Superior temporal gyrus (tissue), 1 donor: ENCODE measurements around the gene TCEANC2.

ENCODE experiments used
- DNase-seq: peaks from one replicate; pipeline ENCODE4 v3.0.0-alpha.2; 2016; ENCODE audit errors: extremely low spot score

The TCEANC2 gene

GRCh38 chr1:54136269-54136896 is 83.0 kb downstream of the TCEANC2 start:
- no peak for DNase-seq

DNA sequence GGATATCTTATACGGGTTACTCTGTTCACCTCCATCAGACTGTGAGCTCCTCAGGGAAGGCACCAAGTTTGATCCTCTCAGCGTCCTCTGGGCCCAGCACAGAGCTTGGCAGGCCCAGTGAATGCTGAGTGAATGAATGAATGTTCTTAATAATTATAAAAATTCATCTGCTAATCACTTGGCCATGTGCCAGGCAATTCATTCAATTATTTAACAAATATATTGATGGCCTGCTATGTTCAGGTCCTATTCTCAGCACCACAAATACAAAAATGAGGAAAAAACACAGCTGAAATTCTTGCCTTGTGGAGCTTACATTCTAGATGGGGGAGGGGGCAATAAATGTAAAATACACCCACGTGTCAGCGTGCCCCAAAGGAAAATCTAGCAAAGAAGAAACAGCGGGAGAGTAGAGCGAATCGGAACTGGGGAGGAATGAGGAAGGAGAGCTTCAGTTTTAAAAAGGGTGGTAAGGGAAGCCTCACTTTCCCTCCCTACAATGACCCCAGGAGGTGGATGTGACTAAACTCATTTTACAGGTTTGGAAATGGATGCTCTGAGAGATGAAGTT is 83.6 kb downstream of the TCEANC2 start:
- DNase-seq = no peak

- DNase-seq = no peak
Measured at GRCh38 chr1:54137534-54138061, 84.2 kb downstream of the TCEANC2 start.

GRCh38 chr1:54138994-54139393 is 85.6 kb downstream of the TCEANC2 start:
- no peak for DNase-seq

DNA sequence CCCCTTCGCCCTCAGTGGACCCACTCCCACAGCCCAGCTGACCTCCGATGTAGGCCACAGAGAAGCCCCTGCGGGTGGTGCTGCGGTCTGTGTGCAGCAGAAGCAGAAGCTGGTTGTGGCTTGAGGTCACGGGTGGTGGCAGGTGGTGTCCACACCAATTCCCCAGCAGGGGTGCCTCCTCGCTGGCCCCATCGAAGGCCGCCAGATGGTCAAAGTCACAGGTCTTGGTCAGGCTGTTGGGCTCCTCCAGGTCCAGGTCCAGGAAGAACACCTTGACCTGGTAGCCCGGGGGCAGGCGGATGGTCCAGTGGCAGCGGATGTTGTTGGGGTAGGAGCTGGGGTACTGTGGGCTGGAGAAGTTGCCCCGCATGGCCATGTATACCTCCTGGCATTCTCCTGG is 86.3 kb downstream of the TCEANC2 start:
- DNase-seq = no peak

DNA sequence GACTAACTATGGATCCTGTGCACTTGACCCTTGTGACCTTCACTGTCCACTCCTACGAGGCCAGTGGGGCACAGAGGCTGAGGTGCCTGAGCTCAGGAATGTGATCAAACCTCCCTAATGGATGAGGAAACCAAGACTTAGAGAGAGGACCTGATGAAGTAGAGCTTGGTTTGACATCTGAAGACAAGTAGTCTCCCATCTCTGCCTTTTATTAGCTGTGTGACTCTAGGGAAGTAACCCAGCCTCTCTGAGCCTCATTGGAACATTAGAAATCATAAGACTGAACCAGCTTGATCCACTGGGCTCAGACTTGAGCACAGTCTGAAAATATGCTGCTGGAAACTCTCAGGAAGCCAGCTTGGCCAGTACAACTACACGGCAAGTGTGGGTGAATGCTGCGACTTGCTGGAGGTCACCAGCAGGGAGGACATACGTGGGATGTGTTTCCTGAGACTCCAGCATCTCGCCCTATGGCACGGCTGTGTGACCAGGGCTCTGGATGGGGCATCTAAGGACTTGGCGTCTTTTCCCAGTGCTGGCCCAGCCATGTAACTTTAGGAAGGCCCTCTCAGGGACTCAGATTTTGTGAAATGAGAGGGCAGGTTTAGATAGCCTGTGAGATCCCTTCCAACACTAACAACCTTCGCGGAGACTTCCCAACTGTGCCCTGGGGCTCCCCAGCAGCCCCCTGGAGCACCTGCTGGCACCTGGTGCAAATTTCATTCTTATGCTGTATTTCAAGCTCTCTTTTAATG is 88.9 kb downstream of the TCEANC2 start:
- no peak for DNase-seq

GRCh38 chr1:54144366-54144765 is 91.0 kb downstream of the TCEANC2 start:
- no peak for DNase-seq

GRCh38 chr1:54149734-54150133 is 96.3 kb downstream of the TCEANC2 start:
- DNase-seq = no peak

GRCh38 chr1:54151013-54151412 is 97.6 kb downstream of the TCEANC2 start:
- DNase-seq = no peak

- DNase-seq = no peak
Measured at GRCh38 chr1:54152696-54153095, 99.3 kb downstream of the TCEANC2 start, which contains the start of gene CDCP2. Gene CDCP2, minus strand, starts transcription at chr1:54153000. Its CDS starts 78 bp downstream, at chr1:54152922.

GRCh38 chr1:54153535-54154439 is 100.4 kb downstream of the TCEANC2 start:
- DNase-seq = no peak
